Liver (tissue), 9 donors: ENCODE data around the gene MEGF6. TPM values are rescaled to one million over a fixed set of nuclear protein-coding genes. Genes with fewer than 3 reads are reported as not detected.

Experiments
- DNase-seq: peaks from one replicate; pipeline ENCODE4 v3.0.0-alpha.2; 2017; ENCODE audit warnings: low spot score
- H3K27ac ChIP-seq, 2 donors: one replicate each; pipeline ENCODE4 v1.7.0; 2013; ENCODE audit warnings: inconsistent platforms in 2 of 2, low read length in 2 of 2, control low read depth in 1 of 2, low read depth in 1 of 2, mild to moderate bottlenecking in 1 of 2
- H3K27me3 ChIP-seq, 4 donors: one replicate each; pipeline versions ENCODE4 v1.6.1 to v1.7.0; 2013; ENCODE audit warnings: low read length in 3 of 4, inconsistent platforms in 1 of 4, mild to moderate bottlenecking in 1 of 4, moderate library complexity in 1 of 4; ENCODE audit not compliant: control insufficient read depth in 4 of 4, insufficient read depth in 4 of 4
- H3K36me3 ChIP-seq, 4 donors: one replicate each; pipeline versions ENCODE4 v1.6.1 to v1.7.0; 2013; ENCODE audit warnings: low read length in 3 of 4, mild to moderate bottlenecking in 3 of 4, low read depth in 1 of 4, moderate library complexity in 1 of 4; ENCODE audit not compliant: control insufficient read depth in 4 of 4, insufficient read depth in 3 of 4
- H3K4me1 ChIP-seq, 4 donors: one replicate each; pipeline versions ENCODE4 v1.6.1 to v1.7.0; 2013; ENCODE audit warnings: low read length in 3 of 4, mild to moderate bottlenecking in 3 of 4, moderate library complexity in 1 of 4; ENCODE audit not compliant: control insufficient read depth in 4 of 4, insufficient read depth in 4 of 4
- H3K4me3 ChIP-seq, 3 donors: one replicate each; pipeline versions ENCODE4 v1.6.1 to v1.7.0; 2013; ENCODE audit warnings: low read length in 3 of 3, control low read depth in 1 of 3, low read depth in 1 of 3, mild to moderate bottlenecking in 1 of 3
- H3K9ac ChIP-seq, 2 donors: one replicate each; pipeline ENCODE4 v1.7.0; 2013; ENCODE audit warnings: low read length in 2 of 2, mild to moderate bottlenecking in 2 of 2, moderate library complexity in 2 of 2, control low read depth in 1 of 2, low read depth in 1 of 2
- H3K9me3 ChIP-seq, 4 donors: one replicate each; pipeline versions ENCODE4 v1.6.1 to v1.7.0; 2013; ENCODE audit warnings: low read length in 3 of 4; ENCODE audit not compliant: control insufficient read depth in 4 of 4
- ATF3 ChIP-seq: IDR thresholded peaks from 2 replicates; pipeline ENCODE4 v1.6.1; 2016; ENCODE audit warnings: antibody characterized with exemption
- CTCF ChIP-seq: fragments of 150-350 bp; IDR thresholded peaks from 2 replicates; pipeline ENCODE4 v1.5.1; 2017; ENCODE audit warnings: improper control_type of control experiment, low read depth, low read length; ENCODE audit not compliant: missing input control
- EGR1 ChIP-seq, 2 donors: IDR thresholded peaks; 2 replicates each; pipeline ENCODE4 v1.6.1; 2016 to 2018; ENCODE audit warnings: antibody characterized with exemption in 2 of 2, low read depth in 2 of 2
- FOXA1 ChIP-seq: IDR thresholded peaks from 2 replicates; pipeline ENCODE4 v1.6.1; 2016; ENCODE audit warnings: antibody characterized with exemption
- FOXA2 ChIP-seq: IDR thresholded peaks from 2 replicates; pipeline ENCODE4 v1.6.1; 2016; ENCODE audit warnings: antibody characterized with exemption
- GABPA ChIP-seq, 2 donors: IDR thresholded peaks in 1 of 2; conservative IDR thresholded peaks in 1 of 2; 2 replicates each; pipeline ENCODE4 v1.6.1; 2016; ENCODE audit warnings: antibody characterized with exemption in 2 of 2, mild to moderate bottlenecking in 1 of 2, moderate library complexity in 1 of 2
- HNF4A ChIP-seq, 2 donors: conservative IDR thresholded peaks; 2 replicates each; pipeline ENCODE4 v1.6.1; 2016; ENCODE audit warnings: antibody characterized with exemption in 2 of 2, mild to moderate bottlenecking in 2 of 2
- HNF4G ChIP-seq: IDR thresholded peaks from 2 replicates; pipeline ENCODE4 v1.6.1; 2016; ENCODE audit warnings: antibody characterized with exemption
- JUND ChIP-seq, 2 donors: IDR thresholded peaks; 2 replicates each; pipeline ENCODE4 v1.6.1; 2016; ENCODE audit warnings: antibody characterized with exemption in 2 of 2
- MAX ChIP-seq: IDR thresholded peaks from 2 replicates; pipeline ENCODE4 v1.6.1; 2016; ENCODE audit warnings: antibody characterized with exemption
- RAD21 ChIP-seq, 2 donors: IDR thresholded peaks; 2 replicates each; pipeline ENCODE4 v1.6.1; 2016; ENCODE audit warnings: antibody characterized with exemption in 2 of 2, mild to moderate bottlenecking in 2 of 2
- RXRA ChIP-seq, 2 donors: IDR thresholded peaks; 2 replicates each; pipeline ENCODE4 v1.6.1; 2017 to 2018; ENCODE audit warnings: antibody characterized with exemption in 2 of 2, mild to moderate bottlenecking in 1 of 2
- TAF1 ChIP-seq: conservative IDR thresholded peaks from 2 replicates; pipeline ENCODE4 v1.6.1; 2016; ENCODE audit warnings: antibody characterized with exemption, mild to moderate bottlenecking
- YY1 ChIP-seq: IDR thresholded peaks from 2 replicates; pipeline ENCODE4 v1.6.1; 2016; ENCODE audit warnings: antibody characterized with exemption, mild to moderate bottlenecking
- WGBS: extraction: QIAGEN DNeasy Blood & Tissue Kit; methylation state at CpG from one replicate; pipeline ENCODE4 v1.1.7; 2013; 5-methylcytosine and 5-hydroxymethylcytosine counted together
- polyA plus RNA-seq, 2 donors: library from polyadenylated mRNA; stranded (reverse) in 1 of 2; unstranded in 1 of 2; fragments of 200-250 nt in 1 of 2; fragments of >200 nt in 1 of 2; fragmentation: Nextera tagmentation in 1 of 2; extraction: Ambion mirVana in 1 of 2; gene quantifications; one replicate each; pipeline versions ENCODE4 v1.2.1 to v1.2.3, GENCODE V29; 2013 to 2015
- total RNA-seq, 2 donors: library from RNA; depleted of rRNA; stranded (reverse); fragments of >200 nt; gene quantifications; one replicate each; pipeline ENCODE4 v1.2.3, GENCODE V29; 2014
- TF ChIP-seq, protein P1 (sequence below): IDR thresholded peaks from 2 replicates; pipeline ENCODE4 v1.6.1; 2016; ENCODE audit warnings: antibody characterized with exemption
- TF ChIP-seq, protein P2 (sequence below): IDR thresholded peaks from 2 replicates; pipeline ENCODE4 v1.6.1; 2016; ENCODE audit warnings: antibody characterized with exemption, mild to moderate bottlenecking
- donor health status: healthy.
- donor health status: healthy.
- donor health status: healthy.
- donor health status: healthy.
- donor health status: healthy.

Gene MEGF6
- total and polyA plus RNA-seq, 4 donors = 1.3 to 11.0 (median 4.0) TPM

DNA sequence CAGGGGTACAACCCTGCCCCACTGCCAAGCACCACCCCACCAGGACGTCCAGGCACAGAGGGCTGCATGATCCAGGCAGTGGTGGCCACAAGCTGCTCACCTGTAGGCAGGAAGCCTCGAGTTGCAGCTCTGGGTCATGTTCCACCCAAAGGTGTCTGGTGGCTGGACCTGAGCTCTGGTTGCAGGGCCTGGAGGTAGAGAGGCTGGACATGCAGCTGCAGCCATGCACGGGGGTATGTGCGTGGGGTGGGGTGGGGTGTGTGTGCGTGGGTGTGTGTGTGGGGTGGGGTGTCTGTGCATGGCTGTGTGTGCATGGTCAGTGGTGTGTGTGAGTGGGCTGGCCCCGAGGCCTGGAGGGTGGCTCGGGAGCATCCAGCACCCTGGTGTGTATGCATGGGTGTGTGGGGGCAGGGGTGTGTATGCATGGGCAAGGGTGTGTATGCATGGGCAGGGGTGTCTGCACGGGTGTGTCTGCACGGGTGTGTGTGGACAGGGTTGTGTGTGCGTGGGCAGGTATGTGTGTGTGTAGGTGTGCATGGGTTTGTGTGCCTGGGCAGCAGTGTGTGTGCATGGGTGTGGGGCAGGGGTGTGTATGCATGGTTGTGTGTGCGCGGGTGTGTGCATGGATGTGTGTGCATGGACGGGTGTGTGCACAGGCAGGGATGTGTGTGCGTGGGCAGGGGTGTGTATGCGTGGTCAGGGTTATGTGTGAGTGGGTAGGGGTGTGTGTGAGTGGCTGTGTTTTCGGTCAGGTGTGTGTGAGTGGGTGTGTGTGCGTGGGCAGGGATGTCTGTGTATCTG is 141.3 kb downstream of the MEGF6 start:
- H3K27ac ChIP-seq = no peak overlapping the region
- no peaks in the 10 kb centered on the region for H3K4me1 ChIP-seq
- H3K9ac ChIP-seq = no peak overlapping the region
- no peak overlapping the region for H3K4me3 ChIP-seq
- no peaks in the 10 kb centered on the region for H3K36me3 ChIP-seq
- no peaks in the 10 kb centered on the region for H3K27me3 ChIP-seq
- TF ChIP-seq MAX = no peak
- no peak for TF ChIP-seq RXRA (IDR thresholded peaks at IDR 0.05)
- no peak for TF ChIP-seq CTCF
- TF ChIP-seq FOXA2 = no peak
- H3K9me3 ChIP-seq = no peaks in the 10 kb centered on the region
- WGBS = 92% methylated on average over 17 of the region's 17 CpGs
- DNase-seq = no peak

GRCh38 chr1:3469104-3469848 is 142.0 kb downstream of the MEGF6 start:
- Histone ChIP-seq H3K4me3 (no peak overlapping the region), H3K4me1 (no peaks in the 10 kb centered on the region), H3K9me3 (no peaks in the 10 kb centered on the region), H3K9ac (no peak overlapping the region), H3K36me3 (no peaks in the 10 kb centered on the region), H3K27ac (no peak overlapping the region), H3K27me3 (no peaks in the 10 kb centered on the region)
- TF ChIP-seq RXRA (IDR thresholded peaks at IDR 0.05) (no peak), FOXA1 (no peak), HNF4A (conservative IDR thresholded peaks at IDR 0.05) (no peak), JUND (IDR thresholded peaks at IDR 0.05) (no peak), TAF1 (no peak), YY1 (no peak), CTCF (no peak), MAX (no peak), EGR1 (IDR thresholded peaks at IDR 0.05; ENCODE audit: low read depth in 2 of 2) (no peak), ATF3 (no peak), HNF4G (no peak), GABPA (IDR thresholded peaks at IDR 0.05 in 1 of 2, conservative IDR thresholded peaks at IDR 0.05 in 1 of 2) (no peak), RAD21 (IDR thresholded peaks at IDR 0.05) (no peak), FOXA2 (no peak)
- TF ChIP-seq, protein P1, sequence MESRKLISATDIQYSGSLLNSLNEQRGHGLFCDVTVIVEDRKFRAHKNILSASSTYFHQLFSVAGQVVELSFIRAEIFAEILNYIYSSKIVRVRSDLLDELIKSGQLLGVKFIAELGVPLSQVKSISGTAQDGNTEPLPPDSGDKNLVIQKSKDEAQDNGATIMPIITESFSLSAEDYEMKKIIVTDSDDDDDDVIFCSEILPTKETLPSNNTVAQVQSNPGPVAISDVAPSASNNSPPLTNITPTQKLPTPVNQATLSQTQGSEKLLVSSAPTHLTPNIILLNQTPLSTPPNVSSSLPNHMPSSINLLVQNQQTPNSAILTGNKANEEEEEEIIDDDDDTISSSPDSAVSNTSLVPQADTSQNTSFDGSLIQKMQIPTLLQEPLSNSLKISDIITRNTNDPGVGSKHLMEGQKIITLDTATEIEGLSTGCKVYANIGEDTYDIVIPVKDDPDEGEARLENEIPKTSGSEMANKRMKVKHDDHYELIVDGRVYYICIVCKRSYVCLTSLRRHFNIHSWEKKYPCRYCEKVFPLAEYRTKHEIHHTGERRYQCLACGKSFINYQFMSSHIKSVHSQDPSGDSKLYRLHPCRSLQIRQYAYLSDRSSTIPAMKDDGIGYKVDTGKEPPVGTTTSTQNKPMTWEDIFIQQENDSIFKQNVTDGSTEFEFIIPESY = no peak
- TF ChIP-seq, protein P2, sequence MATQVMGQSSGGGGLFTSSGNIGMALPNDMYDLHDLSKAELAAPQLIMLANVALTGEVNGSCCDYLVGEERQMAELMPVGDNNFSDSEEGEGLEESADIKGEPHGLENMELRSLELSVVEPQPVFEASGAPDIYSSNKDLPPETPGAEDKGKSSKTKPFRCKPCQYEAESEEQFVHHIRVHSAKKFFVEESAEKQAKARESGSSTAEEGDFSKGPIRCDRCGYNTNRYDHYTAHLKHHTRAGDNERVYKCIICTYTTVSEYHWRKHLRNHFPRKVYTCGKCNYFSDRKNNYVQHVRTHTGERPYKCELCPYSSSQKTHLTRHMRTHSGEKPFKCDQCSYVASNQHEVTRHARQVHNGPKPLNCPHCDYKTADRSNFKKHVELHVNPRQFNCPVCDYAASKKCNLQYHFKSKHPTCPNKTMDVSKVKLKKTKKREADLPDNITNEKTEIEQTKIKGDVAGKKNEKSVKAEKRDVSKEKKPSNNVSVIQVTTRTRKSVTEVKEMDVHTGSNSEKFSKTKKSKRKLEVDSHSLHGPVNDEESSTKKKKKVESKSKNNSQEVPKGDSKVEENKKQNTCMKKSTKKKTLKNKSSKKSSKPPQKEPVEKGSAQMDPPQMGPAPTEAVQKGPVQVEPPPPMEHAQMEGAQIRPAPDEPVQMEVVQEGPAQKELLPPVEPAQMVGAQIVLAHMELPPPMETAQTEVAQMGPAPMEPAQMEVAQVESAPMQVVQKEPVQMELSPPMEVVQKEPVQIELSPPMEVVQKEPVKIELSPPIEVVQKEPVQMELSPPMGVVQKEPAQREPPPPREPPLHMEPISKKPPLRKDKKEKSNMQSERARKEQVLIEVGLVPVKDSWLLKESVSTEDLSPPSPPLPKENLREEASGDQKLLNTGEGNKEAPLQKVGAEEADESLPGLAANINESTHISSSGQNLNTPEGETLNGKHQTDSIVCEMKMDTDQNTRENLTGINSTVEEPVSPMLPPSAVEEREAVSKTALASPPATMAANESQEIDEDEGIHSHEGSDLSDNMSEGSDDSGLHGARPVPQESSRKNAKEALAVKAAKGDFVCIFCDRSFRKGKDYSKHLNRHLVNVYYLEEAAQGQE = no peak
- no peak for DNase-seq
- WGBS = 96% methylated on average over 31 of the region's 31 CpGs
